ENCODE results near the gene KIF1A. TPM values are rescaled to one million over a fixed set of nuclear protein-coding genes. Genes with fewer than 3 reads are reported as not detected.
"Not testable (repeated sequence)": the region's sequence is repeated elsewhere in the genome, so short reads cannot be mapped to it uniquely, and the experiment has no call there.

Gene KIF1A
- total RNA-seq, 1 donor from 2014 or later = 0.24 TPM

GRCh38 chr2:240682431-240683224 is 137.4 kb downstream of the KIF1A start, which contains the start of gene AQP12B:
Gene AQP12B (minus strand): TSS chr2:240682885. CDS start chr2:240682837, 48 bp downstream.
- intact Hi-C loops (cut with DNase I); H3K27me3 ChIP-seq (ENCODE audit: low read depth); H3K36me3 ChIP-seq; H3K9me3 ChIP-seq; H3K27ac ChIP-seq; H3K4me1 ChIP-seq; DNase-seq; H3K4me3 ChIP-seq: not testable (repeated sequence)
- ATAC-seq = peak in 1 of 2 donors; percentile 21

- H3K27ac ChIP-seq; ATAC-seq; H3K4me1 ChIP-seq; H3K27me3 ChIP-seq (ENCODE audit: low read depth); DNase-seq; intact Hi-C loops (cut with DNase I); H3K9me3 ChIP-seq; H3K36me3 ChIP-seq; H3K4me3 ChIP-seq: not testable (repeated sequence)
These were observed 139.8 kb downstream of the KIF1A start for GRCh38 chr2:240680185-240680584.

GRCh38 chr2:240678909-240679308 is 141.1 kb downstream of the KIF1A start:
- H3K9me3 ChIP-seq; H3K36me3 ChIP-seq; intact Hi-C loops (cut with DNase I); H3K27me3 ChIP-seq (ENCODE audit: low read depth); H3K27ac ChIP-seq; H3K4me1 ChIP-seq; H3K4me3 ChIP-seq; DNase-seq; ATAC-seq: not testable (repeated sequence)

- H3K36me3 ChIP-seq; H3K9me3 ChIP-seq; intact Hi-C loops (cut with DNase I); H3K4me1 ChIP-seq; H3K27ac ChIP-seq; DNase-seq; ATAC-seq; H3K4me3 ChIP-seq; H3K27me3 ChIP-seq (ENCODE audit: low read depth): not testable (repeated sequence)
These were observed 142.0 kb downstream of the KIF1A start for GRCh38 chr2:240678043-240678442.

- H3K9me3 ChIP-seq; DNase-seq; intact Hi-C loops (cut with DNase I); H3K36me3 ChIP-seq; H3K27ac ChIP-seq; H3K4me3 ChIP-seq; H3K4me1 ChIP-seq: not testable (repeated sequence)
- ATAC-seq = peak; percentile 36 to 56
- peaks cover 16% of the 10 kb centered on the region for H3K27me3 ChIP-seq (ENCODE audit: low read depth)
These were observed 144.7 kb downstream of the KIF1A start for GRCh38 chr2:240675345-240675744.

GRCh38 chr2:240674461-240675184 is 145.4 kb downstream of the KIF1A start:
- DNase-seq; H3K4me1 ChIP-seq; H3K36me3 ChIP-seq; H3K27ac ChIP-seq; ATAC-seq; H3K9me3 ChIP-seq; intact Hi-C loops (cut with DNase I); H3K4me3 ChIP-seq: not testable (repeated sequence)
- H3K27me3 ChIP-seq (ENCODE audit: low read depth) = peaks cover 16% of the 10 kb centered on the region

- no peak overlapping the region for H3K27ac ChIP-seq
- TF ChIP-seq CTCF (IDR thresholded peaks at IDR 0.05) = no peak
- ATAC-seq (no peak), DNase-seq (no peak)
- intact Hi-C loops (cut with DNase I) = no loop called here
- H3K4me3 ChIP-seq = no peak overlapping the region
- peaks cover 17% of the 10 kb centered on the region for H3K27me3 ChIP-seq (ENCODE audit: low read depth)
- H3K4me1 ChIP-seq = no peaks in the 10 kb centered on the region
- no peaks in the 10 kb centered on the region for H3K9me3 ChIP-seq
- no peaks in the 10 kb centered on the region for H3K36me3 ChIP-seq
These were observed 147.3 kb downstream of the KIF1A start for GRCh38 chr2:240672701-240673190.

GRCh38 chr2:240672076-240672700 is 147.8 kb downstream of the KIF1A start:
- intact Hi-C loops (cut with DNase I) = no loop called here
- H3K27me3 ChIP-seq (ENCODE audit: low read depth) = peaks cover 21% of the 10 kb centered on the region
- no peak for TF ChIP-seq CTCF (IDR thresholded peaks at IDR 0.05)
- H3K4me1 ChIP-seq = no peaks in the 10 kb centered on the region
- no peak overlapping the region for H3K27ac ChIP-seq
- ATAC-seq = no peak
- H3K36me3 ChIP-seq = no peaks in the 10 kb centered on the region
- H3K4me3 ChIP-seq = no peak overlapping the region
- DNase-seq = no peak
- H3K9me3 ChIP-seq = no peaks in the 10 kb centered on the region

All from lower lobe of right lung (tissue), 2 donors.